ENCODE measurements around the gene TSPAN3.
A peak's percentile ranks its signal among the peaks of the same experiment; 100 is the strongest.

TSPAN3 gene

GRCh38 chr15:77083381-77084160 lies 12.7 kb upstream of the TSPAN3 start:
- DNase-seq: peak; percentile 25

GRCh38 chr15:77081971-77082370 lies 11.1 kb upstream of the TSPAN3 start:
- no peak for DNase-seq

- DNase-seq: no peak
Measured at GRCh38 chr15:77076323-77076915, 5.5 kb upstream of the TSPAN3 start.

GRCh38 chr15:77075528-77075927 lies 4.6 kb upstream of the TSPAN3 start:
- DNase-seq: no peak

- no peak for DNase-seq
Measured at GRCh38 chr15:77074350-77074749, 3.4 kb upstream of the TSPAN3 start.

GRCh38 chr15:77071305-77072223 lies 655 bp upstream of the TSPAN3 start:
- DNase-seq: no peak

GRCh38 chr15:77070180-77070494 lies 772 bp downstream of the TSPAN3 start:
- no peak for DNase-seq

- DNase-seq: no peak
Measured at GRCh38 chr15:77069521-77070121, 1.3 kb downstream of the TSPAN3 start.

- no peak for DNase-seq
Measured at GRCh38 chr15:77068633-77069032, 2.3 kb downstream of the TSPAN3 start.

GRCh38 chr15:77067691-77068367 lies 3.1 kb downstream of the TSPAN3 start:
- no peak for DNase-seq

GRCh38 chr15:77066971-77067690 lies 3.8 kb downstream of the TSPAN3 start:
- no peak for DNase-seq

- DNase-seq: no peak
Measured at GRCh38 chr15:77064539-77065308, 6.2 kb downstream of the TSPAN3 start.

- no peak for DNase-seq
Measured at GRCh38 chr15:77064063-77064462, 6.8 kb downstream of the TSPAN3 start.

- DNase-seq: no peak
Measured at GRCh38 chr15:77063249-77063648, 7.7 kb downstream of the TSPAN3 start.

- no peak for DNase-seq
Measured at GRCh38 chr15:77060546-77060945, 10.4 kb downstream of the TSPAN3 start.

GRCh38 chr15:77059786-77060361 lies 11.0 kb downstream of the TSPAN3 start:
- DNase-seq: no peak

- DNase-seq: no peak
Measured at GRCh38 chr15:77058468-77058867, 12.4 kb downstream of the TSPAN3 start.

GRCh38 chr15:77057685-77058084 lies 13.2 kb downstream of the TSPAN3 start:
- no peak for DNase-seq

GRCh38 chr15:77057072-77057471 lies 13.8 kb downstream of the TSPAN3 start:
- no peak for DNase-seq

GRCh38 chr15:77053709-77054108 lies 17.2 kb downstream of the TSPAN3 start:
- DNase-seq: no peak

- no peak for DNase-seq
Measured at GRCh38 chr15:77052556-77052955, 18.4 kb downstream of the TSPAN3 start.
